SH-SY5Y (cell line): ENCODE data around the gene C5orf24.

Source experiments
- GATA2 ChIP-seq: IDR thresholded peaks from 2 replicates; pipeline ENCODE4 v1.6.1; 2011; ENCODE audit warnings: mild to moderate bottlenecking, low read depth, low read length
- GATA3 ChIP-seq: IDR thresholded peaks from 2 replicates; pipeline ENCODE4 v1.6.1; 2011; ENCODE audit warnings: low read depth, mild to moderate bottlenecking, low read length, moderate library complexity

The C5orf24 gene

DNA sequence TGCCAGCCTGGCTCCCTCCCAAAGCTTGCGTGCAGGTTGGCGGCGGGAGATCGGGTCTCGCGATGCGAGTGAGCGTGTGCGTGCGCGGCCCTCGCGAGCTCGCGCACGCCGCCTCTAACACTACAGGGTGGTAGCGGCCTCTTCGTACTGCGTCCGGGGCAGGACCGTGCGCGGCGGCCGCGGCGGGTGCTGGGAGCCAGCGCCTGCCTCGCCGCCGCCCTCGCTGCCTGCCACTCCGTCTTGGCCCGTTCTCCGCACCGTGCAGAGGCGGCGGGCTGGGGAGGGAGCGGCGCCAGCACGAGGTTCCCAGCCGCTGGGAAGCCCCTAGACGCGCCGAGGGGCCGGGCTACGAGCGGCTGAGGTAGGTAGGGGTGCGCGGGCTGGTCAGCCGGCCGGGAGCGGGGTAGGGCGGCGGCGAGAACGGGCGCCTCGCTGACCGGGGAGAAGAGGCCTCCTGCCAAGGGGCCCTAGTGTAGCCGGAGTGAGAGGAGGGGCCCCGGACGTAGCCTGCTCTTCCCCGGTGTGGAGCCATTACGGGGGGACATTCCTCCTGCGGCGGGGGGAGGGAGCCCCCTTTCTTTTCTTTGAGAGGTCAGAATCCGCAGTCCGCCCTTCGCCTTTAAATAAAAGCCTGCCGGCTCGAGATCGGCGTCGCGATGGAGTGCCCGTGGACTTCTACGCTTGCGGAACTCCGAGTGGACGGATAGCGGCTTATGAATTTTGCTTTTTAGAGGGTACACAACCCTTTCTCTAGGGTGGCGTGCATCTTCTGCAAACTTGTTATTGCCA, at the start of gene C5orf24:
Gene C5orf24 (plus strand): TSS at position 117 of the 789 bp plus-strand sequence. CDS start 8,933 bp downstream, outside the sequence.
- 0 out of 2 replicates have a peak, but pooled peaks have one; percentile 21 for TF ChIP-seq GATA3
- TF ChIP-seq GATA2 = peak; percentile 89

DNA sequence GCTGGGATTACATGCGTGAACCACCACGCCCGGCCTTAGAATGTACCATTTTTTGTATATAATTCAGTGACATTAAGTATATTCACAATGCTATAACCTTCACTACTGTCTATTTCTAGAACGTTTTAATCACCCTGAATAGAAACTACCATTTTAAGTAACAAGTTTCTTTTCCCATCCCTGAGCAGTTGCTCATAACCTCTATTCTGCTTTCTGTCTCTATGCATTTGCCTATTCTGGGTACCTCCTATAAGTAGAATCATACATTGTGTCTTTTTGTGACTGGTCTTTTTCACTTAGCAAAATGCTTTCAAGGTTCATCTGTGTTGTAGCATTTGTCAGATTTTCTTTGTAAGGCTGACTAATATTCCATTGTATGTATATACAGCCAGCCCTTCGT, 47.3 kb upstream of the C5orf24 start:
- no peak for TF ChIP-seq GATA3
- TF ChIP-seq GATA2 = no peak

DNA sequence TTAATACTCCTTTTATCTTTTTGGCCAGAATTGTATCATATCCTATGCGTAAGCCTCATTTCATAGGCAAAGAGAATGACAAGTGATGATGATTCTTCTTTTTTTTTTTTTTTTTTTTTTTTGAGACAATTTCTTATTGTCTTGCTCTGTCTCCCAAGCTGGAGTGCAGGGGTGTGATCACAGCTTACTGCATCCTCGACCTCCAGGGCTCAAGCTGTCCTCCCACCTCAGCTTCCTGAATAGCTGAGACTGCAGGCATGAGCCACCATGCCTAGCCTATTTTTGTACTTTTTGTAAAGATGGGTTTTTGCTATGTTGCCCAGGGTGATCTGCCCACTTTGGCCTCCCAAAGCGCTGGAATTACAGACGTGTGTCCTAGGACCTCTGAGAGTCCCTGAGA, 41.9 kb upstream of the C5orf24 start:
- no peak for TF ChIP-seq GATA2
- TF ChIP-seq GATA3 = no peak

- TF ChIP-seq GATA2 (no peak), GATA3 (no peak)
These were observed 32.4 kb upstream of the C5orf24 start for GRCh38 chr5:134813407-134813806.

- no peak for TF ChIP-seq GATA3
- TF ChIP-seq GATA2 = no peak
These were observed 31.9 kb upstream of the C5orf24 start for GRCh38 chr5:134813827-134814226.

GRCh38 chr5:134817006-134817405, 28.8 kb upstream of the C5orf24 start:
- TF ChIP-seq GATA2 (no peak), GATA3 (no peak)

DNA sequence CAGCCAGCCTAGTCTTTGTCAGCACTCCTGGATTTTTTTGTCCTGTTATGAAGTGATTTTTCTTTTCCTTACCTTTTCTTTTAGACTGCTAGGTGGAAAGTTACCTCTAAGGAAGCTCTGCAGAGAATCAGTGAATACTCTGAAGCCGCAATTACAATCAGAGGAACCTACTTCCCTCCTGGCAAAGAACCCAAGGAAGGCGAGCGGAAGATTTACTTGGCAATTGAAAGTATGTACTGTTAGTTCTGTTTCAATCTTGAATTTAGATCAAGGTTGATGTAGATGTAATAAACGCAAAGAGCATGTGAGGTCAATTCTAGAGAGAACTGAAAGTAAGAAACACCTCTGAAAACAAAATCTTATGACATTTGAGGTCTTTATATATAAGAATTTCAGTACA, 27.0 kb upstream of the C5orf24 start:
- TF ChIP-seq GATA2 (no peak), GATA3 (no peak)

DNA sequence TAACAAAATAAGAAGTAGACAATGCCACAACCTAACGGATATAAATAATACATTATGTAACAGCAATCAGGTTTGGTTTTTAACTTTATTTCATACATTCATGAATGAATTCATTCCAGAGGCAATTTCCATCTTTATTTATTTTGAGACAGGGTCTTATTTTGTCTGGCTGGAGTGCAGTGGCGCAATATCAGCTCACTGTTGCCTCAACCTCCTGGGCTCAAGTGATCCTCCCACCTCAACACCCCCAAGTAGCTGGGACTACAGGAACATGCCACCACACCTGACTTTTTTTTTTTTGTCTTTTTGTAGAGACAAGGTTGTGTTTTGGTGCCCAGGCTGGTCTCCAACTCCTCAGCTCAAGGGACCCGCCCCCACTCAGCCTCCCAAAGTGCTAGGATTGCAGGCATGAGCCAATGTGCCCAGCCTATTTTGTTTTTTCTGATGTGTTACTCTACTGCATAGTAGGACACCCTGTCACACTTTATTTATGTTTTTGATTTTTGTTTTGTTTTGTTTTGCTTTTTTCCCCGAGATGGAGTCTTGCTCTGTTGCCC, 26.3 kb upstream of the C5orf24 start:
- TF ChIP-seq GATA2 = no peak
- no peak for TF ChIP-seq GATA3

DNA sequence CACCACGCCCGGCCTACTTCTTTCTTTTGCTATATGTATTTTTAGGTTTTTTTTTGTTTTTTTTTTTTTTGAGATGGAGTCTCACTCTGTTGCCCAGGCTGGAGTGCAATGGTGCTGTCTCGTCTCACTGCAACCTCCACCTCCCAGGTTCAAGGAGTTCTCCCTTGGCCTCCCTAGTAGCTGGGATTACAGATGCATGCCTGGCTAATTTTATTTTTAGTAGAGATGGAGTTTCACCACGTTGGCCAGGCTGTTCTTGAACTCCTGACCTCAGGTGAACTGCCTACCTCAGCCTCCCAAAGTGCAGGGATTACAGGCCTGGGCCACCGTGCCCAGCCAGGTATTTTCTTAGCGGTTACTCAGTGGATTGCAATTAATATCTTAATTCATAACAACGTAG, 23.9 kb upstream of the C5orf24 start:
- TF ChIP-seq GATA3 (no peak), GATA2 (no peak)

- TF ChIP-seq GATA2 (no peak), GATA3 (no peak)
These were observed 21.1 kb upstream of the C5orf24 start for GRCh38 chr5:134824681-134825080.

- TF ChIP-seq GATA3 (no peak), GATA2 (no peak)
These were observed 20.6 kb upstream of the C5orf24 start for GRCh38 chr5:134825212-134825611.

DNA sequence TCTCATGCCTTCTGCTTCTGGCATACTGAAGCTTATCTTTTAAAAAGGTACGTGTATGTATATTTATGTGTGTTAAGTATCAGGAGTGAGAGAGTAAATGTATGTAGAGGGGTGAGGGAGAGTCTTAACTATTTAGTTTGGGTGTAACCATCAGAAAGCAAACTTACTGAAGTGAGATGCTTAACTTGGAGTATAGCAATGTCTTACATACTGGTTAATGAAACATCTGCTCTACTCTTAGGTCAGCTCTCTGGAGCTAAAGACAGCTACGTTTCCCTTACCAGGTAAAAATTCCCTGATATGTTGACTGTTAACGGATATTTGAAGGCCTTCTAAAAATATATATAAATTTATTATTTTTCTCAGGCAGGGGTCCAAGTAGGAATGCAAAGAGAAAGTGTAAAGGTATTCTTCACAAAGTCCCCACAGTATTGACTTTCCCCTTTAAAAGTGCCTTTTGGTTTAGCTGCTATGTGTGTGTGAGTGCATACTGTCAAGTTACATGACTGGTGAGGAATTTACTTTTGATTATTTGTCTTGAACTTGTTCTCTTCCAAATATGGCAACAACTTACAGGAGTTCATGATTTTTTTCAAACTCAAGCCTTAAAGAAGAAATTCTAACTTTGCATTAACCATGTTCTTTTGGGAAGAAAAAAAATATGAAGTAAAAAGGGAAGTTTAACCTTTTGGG, 12.3 kb upstream of the C5orf24 start:
- TF ChIP-seq GATA2 (no peak), GATA3 (no peak)

- TF ChIP-seq GATA2 (no peak), GATA3 (no peak)
These were observed 10.1 kb upstream of the C5orf24 start for GRCh38 chr5:134835623-134836022.

DNA sequence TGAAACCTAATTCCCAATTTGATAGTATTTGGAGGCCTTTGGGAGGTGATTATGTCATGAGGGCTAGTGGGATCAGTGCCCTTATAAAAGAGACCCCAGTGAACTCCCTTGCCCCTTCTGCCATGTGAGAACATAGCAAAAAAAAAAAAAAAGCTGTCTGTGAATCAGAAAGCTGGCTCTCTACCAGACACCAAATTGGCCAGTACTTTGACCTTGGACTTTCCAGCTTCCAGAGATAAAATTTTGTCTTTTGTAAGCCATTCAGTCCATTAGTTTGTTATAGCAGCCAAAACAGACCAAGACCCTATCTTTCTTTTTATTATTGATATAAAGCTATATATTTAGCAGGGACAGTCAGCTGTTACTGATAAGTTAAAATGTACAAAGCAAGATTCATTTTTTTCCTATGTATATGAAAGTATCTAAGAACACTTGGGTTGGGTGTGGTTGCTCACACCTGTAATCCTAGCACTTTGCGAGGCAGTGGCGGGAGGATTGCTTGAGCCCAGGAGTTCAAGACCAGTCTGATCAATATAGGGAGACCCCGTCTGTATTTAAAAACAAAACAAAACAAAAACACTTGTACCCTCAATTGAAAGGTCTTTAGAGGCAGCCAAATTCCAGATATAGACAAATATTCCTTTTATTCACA, 8.1 kb upstream of the C5orf24 start:
- TF ChIP-seq GATA3 (no peak), GATA2 (no peak)

GRCh38 chr5:134840811-134841210, 5.0 kb upstream of the C5orf24 start:
- TF ChIP-seq GATA3 = no peak
